ENCODE measurements around the gene KRTAP9-9.
"Not testable (repeated sequence)": the region's sequence is repeated elsewhere in the genome, so short reads cannot be mapped to it uniquely, and the experiment has no call there.

KRTAP9-9 gene

GRCh38 chr17:41255381-41256290 lies at the start of gene KRTAP9-9:
Gene KRTAP9-9, plus strand, starts transcription at chr17:41255384.
- DNase-seq (ENCODE audit: low spot score) = not testable (repeated sequence)

- DNase-seq (ENCODE audit: low spot score) = no peak
These were observed 43.2 kb upstream of the KRTAP9-9 start for GRCh38 chr17:41211845-41212466.

GRCh38 chr17:41212524-41213169 lies 42.5 kb upstream of the KRTAP9-9 start:
- no peak for DNase-seq (ENCODE audit: low spot score)

GRCh38 chr17:41215681-41216080 lies 39.5 kb upstream of the KRTAP9-9 start:
- DNase-seq (ENCODE audit: low spot score) = no peak

GRCh38 chr17:41223821-41224220 lies 31.4 kb upstream of the KRTAP9-9 start:
- no peak for DNase-seq (ENCODE audit: low spot score)

GRCh38 chr17:41226051-41226450 lies 29.1 kb upstream of the KRTAP9-9 start:
- no peak for DNase-seq (ENCODE audit: low spot score)

GRCh38 chr17:41226598-41227095 lies 28.5 kb upstream of the KRTAP9-9 start, which contains the start of gene KRTAP9-2:
Gene KRTAP9-2, plus strand, starts transcription at chr17:41226648. Its CDS starts 7 bp downstream, at chr17:41226655.
- DNase-seq (ENCODE audit: low spot score) = not testable (repeated sequence)

- DNase-seq (ENCODE audit: low spot score) = no peak
These were observed 25.1 kb upstream of the KRTAP9-9 start for GRCh38 chr17:41230094-41230493.

- DNase-seq (ENCODE audit: low spot score) = no peak
These were observed 23.5 kb upstream of the KRTAP9-9 start for GRCh38 chr17:41231731-41232130.

GRCh38 chr17:41232399-41233105 lies 22.6 kb upstream of the KRTAP9-9 start, which contains the start of gene KRTAP9-3:
Gene KRTAP9-3, plus strand, starts transcription at chr17:41232449. Its CDS starts 53 bp downstream, at chr17:41232502.
- not testable (repeated sequence) for DNase-seq (ENCODE audit: low spot score)

GRCh38 chr17:41237116-41237515 lies 18.1 kb upstream of the KRTAP9-9 start:
- not testable (repeated sequence) for DNase-seq (ENCODE audit: low spot score)

- DNase-seq (ENCODE audit: low spot score) = not testable (repeated sequence)
These were observed 17.2 kb upstream of the KRTAP9-9 start, which contains the start of gene KRTAP9-8 for GRCh38 chr17:41237949-41238437. Gene KRTAP9-8, plus strand, starts transcription at chr17:41237999. Its CDS starts 53 bp downstream, at chr17:41238052.

- DNase-seq (ENCODE audit: low spot score) = not testable (repeated sequence)
These were observed 8.0 kb upstream of the KRTAP9-9 start for GRCh38 chr17:41246995-41247787.

GRCh38 chr17:41249637-41250240 lies 5.4 kb upstream of the KRTAP9-9 start, which contains the start of gene KRTAP9-4:
Gene KRTAP9-4, plus strand, starts transcription at chr17:41249687. Its CDS starts 34 bp downstream, at chr17:41249721.
- not testable (repeated sequence) for DNase-seq (ENCODE audit: low spot score)

- no peak for DNase-seq (ENCODE audit: low spot score)
These were observed 3.9 kb upstream of the KRTAP9-9 start for GRCh38 chr17:41251261-41251660.

- DNase-seq (ENCODE audit: low spot score) = no peak
These were observed 323 bp upstream of the KRTAP9-9 start for GRCh38 chr17:41254861-41255260.

- no peak for DNase-seq (ENCODE audit: low spot score)
These were observed 1.1 kb downstream of the KRTAP9-9 start for GRCh38 chr17:41256291-41256685.

GRCh38 chr17:41258406-41258805 lies 3.2 kb downstream of the KRTAP9-9 start:
- DNase-seq (ENCODE audit: low spot score) = no peak

- no peak for DNase-seq (ENCODE audit: low spot score)
These were observed 8.0 kb downstream of the KRTAP9-9 start for GRCh38 chr17:41263212-41263611.

- DNase-seq (ENCODE audit: low spot score) = no peak
These were observed 9.4 kb downstream of the KRTAP9-9 start for GRCh38 chr17:41264599-41264998.
